MCF 10A (cell line): ENCODE data around the gene RHAG. TPM values are rescaled to one million over a fixed set of nuclear protein-coding genes. Genes with fewer than 3 reads are reported as not detected.

ENCODE experiments used
- BruUV-seq: library from RNA; stranded (reverse); fragments of 400-500 nt; replicated peaks from 2 replicates; lab custom pipeline; 2021; lab: Mats Ljungman, UMichigan
- CTCF ChIA-PET: fragments of 300-600 bp; sonication (Branson Sonifier 250); formaldehyde crosslinking; extraction: SDS; loops from one replicate; lab custom pipeline; 2021; ENCODE audit warnings: antibody characterized with exemption, inconsistent platforms; lab: Yijun Ruan, JAX
- POLR2A ChIA-PET: fragments of 300-600, 350-650 bp; sonication (Branson Sonifier 250); formaldehyde crosslinking; extraction: SDS; loops from one replicate; lab custom pipeline; 2020; ENCODE audit warnings: antibody characterized with exemption, inconsistent platforms; lab: Yijun Ruan, JAX
- DNase-seq: peaks from one replicate; pipeline ENCODE4 v3.0.0-alpha.2; 2018; ENCODE audit not compliant: unreplicated experiment
- H3K27ac Mint-ChIP-seq: one replicate; pipeline ENCODE4 v1.8.0; 2022; ENCODE audit warnings: mild to moderate bottlenecking, low read depth, mixed read lengths; ENCODE audit not compliant: unreplicated experiment
- H3K27me3 Mint-ChIP-seq: one replicate; pipeline ENCODE4 v1.8.0; 2022; ENCODE audit warnings: mixed read lengths; ENCODE audit not compliant: insufficient read depth, unreplicated experiment
- H3K36me3 Mint-ChIP-seq: one replicate; pipeline ENCODE4 v1.8.0; 2022; ENCODE audit warnings: mild to moderate bottlenecking, moderate library complexity, mixed read lengths; ENCODE audit not compliant: insufficient read depth, unreplicated experiment
- H3K4me1 Mint-ChIP-seq: one replicate; pipeline ENCODE4 v1.8.0; 2022; ENCODE audit warnings: mixed read lengths; ENCODE audit not compliant: insufficient read depth, unreplicated experiment
- H3K4me3 Mint-ChIP-seq: one replicate; pipeline ENCODE4 v1.8.0; 2022; ENCODE audit warnings: mild to moderate bottlenecking, moderate library complexity, mixed read lengths; ENCODE audit not compliant: unreplicated experiment
- H3K9me3 Mint-ChIP-seq: one replicate; pipeline ENCODE4 v1.8.0; 2022; ENCODE audit warnings: mixed read lengths; ENCODE audit not compliant: unreplicated experiment
- CTCF ChIP-seq: fragments of 200-600 bp; IDR thresholded peaks from one replicate; pipeline ENCODE4 v1.8.0; 2022; ENCODE audit warnings: antibody characterized with exemption, mild to moderate bottlenecking; ENCODE audit not compliant: unreplicated experiment
- intact Hi-C: fragments of 100-400 bp; cut with micrococcal nuclease; formaldehyde crosslinking; loops from 2 replicates; pipeline ENCODE4 v1.14.1; 2022
- total RNA-seq: library from RNA; stranded (reverse); gene quantifications from 2 replicates; pipeline ENCODE4 v1.2.3, GENCODE V29; 2022

Gene RHAG
- total RNA-seq, 1 experiment from 2014 or later: not detected

DNA sequence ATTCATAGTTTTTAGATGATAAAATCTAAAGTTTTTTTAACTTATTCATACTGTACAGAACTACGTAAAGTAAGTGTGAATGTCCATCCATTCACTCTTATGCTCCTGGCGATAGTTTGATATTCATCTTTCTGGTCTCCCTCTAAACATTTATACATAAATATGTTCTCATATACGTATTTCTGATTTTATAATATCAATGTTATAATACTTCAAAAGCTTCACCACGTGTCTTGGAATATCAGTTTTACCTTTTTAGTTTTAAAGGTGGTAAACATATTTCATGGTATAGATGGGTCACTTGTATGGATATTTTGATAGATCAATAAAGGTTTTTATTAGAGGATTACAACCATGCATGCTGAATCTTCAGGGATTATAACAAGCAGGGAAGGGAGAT is 10.3 kb upstream of the RHAG start:
- ChIA-PET CTCF (no interaction called here), POLR2A (no interaction called here)
- no peaks in the 10 kb centered on the region for H3K9me3 Mint-ChIP-seq

GRCh38 chr6:49646130-49646824 is 9.6 kb upstream of the RHAG start:
- ChIA-PET POLR2A (no interaction called here), CTCF (interaction anchor here (0.5 kb wide), 1 partner anchor 1857 kb away, joined by 4 read pairs; no protein-coding TSS in a partner anchor)
- Mint-ChIP-seq H3K9me3 (no peaks in the 10 kb centered on the region), H3K27ac (no peak overlapping the region), H3K27me3 (peaks cover 81% of the 10 kb centered on the region), H3K4me3 (no peak overlapping the region), H3K4me1 (no peaks in the 10 kb centered on the region), H3K36me3 (no peaks in the 10 kb centered on the region)
- TF ChIP-seq CTCF: no peak
- no TSS peak for BruUV-seq
- no peak for DNase-seq
- intact Hi-C loops: no loop called here

More for the DNA sequence above, 10.3 kb upstream of the RHAG start:
- no TSS peak for BruUV-seq
- no peak for TF ChIP-seq CTCF
- Mint-ChIP-seq H3K36me3 (no peaks in the 10 kb centered on the region), H3K27me3 (peaks cover 87% of the 10 kb centered on the region), H3K4me1 (no peaks in the 10 kb centered on the region), H3K4me3 (no peak overlapping the region), H3K27ac (no peak overlapping the region)
- intact Hi-C loops: no loop called here
- DNase-seq: no peak

DNA sequence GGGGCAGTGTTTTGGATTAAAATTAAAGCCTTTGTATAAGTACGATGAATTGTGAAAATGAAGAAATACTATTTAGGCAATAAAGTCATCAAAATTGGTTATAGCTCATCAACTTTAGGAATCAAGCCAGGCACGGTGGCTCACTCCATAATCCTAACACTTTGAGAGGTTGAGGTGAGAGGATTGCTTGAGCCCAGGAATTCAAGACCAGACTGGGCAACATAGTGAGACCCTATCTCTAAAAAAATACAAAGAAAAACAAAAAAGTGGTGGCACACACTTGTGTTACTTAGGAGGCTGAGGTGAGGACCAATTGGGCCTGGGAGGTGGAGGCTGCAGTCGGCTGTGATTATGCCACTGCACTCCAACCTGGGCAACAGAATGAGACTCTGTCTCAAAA is 8.5 kb upstream of the RHAG start:
- Mint-ChIP-seq H3K27me3 (peaks cover 69% of the 10 kb centered on the region), H3K27ac (no peak overlapping the region), H3K4me3 (no peak overlapping the region), H3K9me3 (no peaks in the 10 kb centered on the region), H3K4me1 (no peaks in the 10 kb centered on the region), H3K36me3 (no peaks in the 10 kb centered on the region)
- TF ChIP-seq CTCF: no peak
- intact Hi-C loops: no loop called here
- no peak for DNase-seq
- CTCF ChIA-PET: no interaction called here
- POLR2A ChIA-PET: no interaction called here
- BruUV-seq: no TSS peak

DNA sequence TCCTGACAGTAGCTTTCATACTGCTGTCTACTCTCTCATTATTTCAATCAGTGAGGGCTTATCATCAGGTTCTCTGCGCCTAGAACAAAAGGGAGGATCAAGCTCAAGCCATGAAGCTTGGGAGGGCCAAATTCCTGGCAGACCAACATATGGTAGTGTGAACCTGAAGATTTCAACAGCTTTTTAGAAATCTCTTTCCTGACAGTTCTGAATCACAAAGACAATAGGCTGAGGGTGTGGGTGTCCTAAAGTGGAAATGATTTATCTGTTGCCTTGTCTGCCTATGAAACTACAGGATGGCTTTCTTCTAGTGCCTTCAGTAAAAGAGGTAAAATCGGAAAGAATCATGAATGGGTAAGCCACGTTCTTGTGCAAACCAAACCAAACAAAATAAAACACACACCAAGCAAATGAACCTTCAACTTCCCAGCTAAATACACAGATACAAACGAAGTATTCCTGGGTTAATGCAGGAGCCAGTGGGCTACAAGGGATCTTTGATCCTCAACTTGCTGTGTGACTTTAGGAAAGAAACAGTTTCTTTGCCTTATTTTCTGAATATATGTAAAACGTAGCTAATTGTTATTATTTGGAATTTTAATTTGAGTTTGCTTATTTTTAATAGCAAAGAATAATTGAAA is 2.7 kb upstream of the RHAG start:
- H3K4me3 Mint-ChIP-seq: no peak overlapping the region
- POLR2A ChIA-PET: no interaction called here
- CTCF ChIA-PET: interaction anchor here (0.6 to 1.7 kb wide), 4 partner anchors 16 to 1639 kb away, joined by 3 to 4 read pairs (median 4); no protein-coding TSS in a partner anchor

More for the DNA sequence above, 2.7 kb upstream of the RHAG start:
- intact Hi-C loops: no loop called here
- no peak for TF ChIP-seq CTCF
- Mint-ChIP-seq H3K9me3 (no peaks in the 10 kb centered on the region), H3K27ac (no peak overlapping the region), H3K36me3 (no peaks in the 10 kb centered on the region), H3K4me1 (no peaks in the 10 kb centered on the region), H3K27me3 (peaks cover 54% of the 10 kb centered on the region)
- BruUV-seq: no TSS peak
- DNase-seq: peak; percentile 4
